Liver (tissue), 9 donors: ENCODE measurements around the gene XRRA1. TPM values are rescaled to one million over a fixed set of nuclear protein-coding genes. Genes with fewer than 3 reads are reported as not detected.

Experiments used
- DNase-seq: peaks from one replicate; pipeline ENCODE4 v3.0.0-alpha.2; 2017; ENCODE audit warnings: low spot score
- H3K27ac ChIP-seq, 2 donors: one replicate each; pipeline ENCODE4 v1.7.0; 2013; ENCODE audit warnings: inconsistent platforms in 2 of 2, low read length in 2 of 2, control low read depth in 1 of 2, low read depth in 1 of 2, mild to moderate bottlenecking in 1 of 2
- H3K27me3 ChIP-seq, 4 donors: one replicate each; pipeline versions ENCODE4 v1.6.1 to v1.7.0; 2013; ENCODE audit warnings: low read length in 3 of 4, inconsistent platforms in 1 of 4, mild to moderate bottlenecking in 1 of 4, moderate library complexity in 1 of 4; ENCODE audit not compliant: control insufficient read depth in 4 of 4, insufficient read depth in 4 of 4
- H3K36me3 ChIP-seq, 4 donors: one replicate each; pipeline versions ENCODE4 v1.6.1 to v1.7.0; 2013; ENCODE audit warnings: low read length in 3 of 4, mild to moderate bottlenecking in 3 of 4, low read depth in 1 of 4, moderate library complexity in 1 of 4; ENCODE audit not compliant: control insufficient read depth in 4 of 4, insufficient read depth in 3 of 4
- H3K4me1 ChIP-seq, 4 donors: one replicate each; pipeline versions ENCODE4 v1.6.1 to v1.7.0; 2013; ENCODE audit warnings: low read length in 3 of 4, mild to moderate bottlenecking in 3 of 4, moderate library complexity in 1 of 4; ENCODE audit not compliant: control insufficient read depth in 4 of 4, insufficient read depth in 4 of 4
- H3K4me3 ChIP-seq, 3 donors: one replicate each; pipeline versions ENCODE4 v1.6.1 to v1.7.0; 2013; ENCODE audit warnings: low read length in 3 of 3, control low read depth in 1 of 3, low read depth in 1 of 3, mild to moderate bottlenecking in 1 of 3
- H3K9ac ChIP-seq, 2 donors: one replicate each; pipeline ENCODE4 v1.7.0; 2013; ENCODE audit warnings: low read length in 2 of 2, mild to moderate bottlenecking in 2 of 2, moderate library complexity in 2 of 2, control low read depth in 1 of 2, low read depth in 1 of 2
- H3K9me3 ChIP-seq, 4 donors: one replicate each; pipeline versions ENCODE4 v1.6.1 to v1.7.0; 2013; ENCODE audit warnings: low read length in 3 of 4; ENCODE audit not compliant: control insufficient read depth in 4 of 4
- CTCF ChIP-seq: fragments of 150-350 bp; IDR thresholded peaks from 2 replicates; pipeline ENCODE4 v1.5.1; 2017; ENCODE audit warnings: improper control_type of control experiment, low read depth, low read length; ENCODE audit not compliant: missing input control
- EGR1 ChIP-seq, 2 donors: IDR thresholded peaks; 2 replicates each; pipeline ENCODE4 v1.6.1; 2016 to 2018; ENCODE audit warnings: antibody characterized with exemption in 2 of 2, low read depth in 2 of 2
- FOXA2 ChIP-seq: IDR thresholded peaks from 2 replicates; pipeline ENCODE4 v1.6.1; 2016; ENCODE audit warnings: antibody characterized with exemption
- GABPA ChIP-seq, 2 donors: IDR thresholded peaks in 1 of 2; conservative IDR thresholded peaks in 1 of 2; 2 replicates each; pipeline ENCODE4 v1.6.1; 2016; ENCODE audit warnings: antibody characterized with exemption in 2 of 2, mild to moderate bottlenecking in 1 of 2, moderate library complexity in 1 of 2
- HNF4A ChIP-seq, 2 donors: conservative IDR thresholded peaks; 2 replicates each; pipeline ENCODE4 v1.6.1; 2016; ENCODE audit warnings: antibody characterized with exemption in 2 of 2, mild to moderate bottlenecking in 2 of 2
- HNF4G ChIP-seq: IDR thresholded peaks from 2 replicates; pipeline ENCODE4 v1.6.1; 2016; ENCODE audit warnings: antibody characterized with exemption
- JUND ChIP-seq, 2 donors: IDR thresholded peaks; 2 replicates each; pipeline ENCODE4 v1.6.1; 2016; ENCODE audit warnings: antibody characterized with exemption in 2 of 2
- MAX ChIP-seq: IDR thresholded peaks from 2 replicates; pipeline ENCODE4 v1.6.1; 2016; ENCODE audit warnings: antibody characterized with exemption
- NR2F2 ChIP-seq: IDR thresholded peaks from 2 replicates; pipeline ENCODE4 v1.6.1; 2016; ENCODE audit warnings: antibody characterized with exemption
- RAD21 ChIP-seq, 2 donors: IDR thresholded peaks; 2 replicates each; pipeline ENCODE4 v1.6.1; 2016; ENCODE audit warnings: antibody characterized with exemption in 2 of 2, mild to moderate bottlenecking in 2 of 2
- SP1 ChIP-seq: IDR thresholded peaks from 2 replicates; pipeline ENCODE4 v1.6.1; 2018; ENCODE audit warnings: antibody characterized with exemption, mild to moderate bottlenecking
- TAF1 ChIP-seq: conservative IDR thresholded peaks from 2 replicates; pipeline ENCODE4 v1.6.1; 2016; ENCODE audit warnings: antibody characterized with exemption, mild to moderate bottlenecking
- YY1 ChIP-seq: IDR thresholded peaks from 2 replicates; pipeline ENCODE4 v1.6.1; 2016; ENCODE audit warnings: antibody characterized with exemption, mild to moderate bottlenecking
- WGBS: extraction: QIAGEN DNeasy Blood & Tissue Kit; methylation state at CpG from one replicate; pipeline ENCODE4 v1.1.7; 2013; 5-methylcytosine and 5-hydroxymethylcytosine counted together
- polyA plus RNA-seq, 2 donors: library from polyadenylated mRNA; stranded (reverse) in 1 of 2; unstranded in 1 of 2; fragments of 200-250 nt in 1 of 2; fragments of >200 nt in 1 of 2; fragmentation: Nextera tagmentation in 1 of 2; extraction: Ambion mirVana in 1 of 2; gene quantifications; one replicate each; pipeline versions ENCODE4 v1.2.1 to v1.2.3, GENCODE V29; 2013 to 2015
- total RNA-seq, 2 donors: library from RNA; depleted of rRNA; stranded (reverse); fragments of >200 nt; gene quantifications; one replicate each; pipeline ENCODE4 v1.2.3, GENCODE V29; 2014
- TF ChIP-seq, protein P1 (sequence below): IDR thresholded peaks from 2 replicates; pipeline ENCODE4 v1.6.1; 2016; ENCODE audit warnings: antibody characterized with exemption
- TF ChIP-seq, protein P2 (sequence below): IDR thresholded peaks from 2 replicates; pipeline ENCODE4 v1.6.1; 2016; ENCODE audit warnings: antibody characterized with exemption
- TF ChIP-seq, protein P3 (sequence below): IDR thresholded peaks from 2 replicates; pipeline ENCODE4 v1.6.1; 2016; ENCODE audit warnings: antibody characterized with exemption, mild to moderate bottlenecking
- donor health status: healthy.
- donor health status: healthy.
- donor health status: healthy.
- donor health status: healthy.
- donor health status: healthy.

Gene XRRA1
- total and polyA plus RNA-seq, 4 donors = 3.8 to 11.6 (median 5.6) TPM

- H3K4me1 ChIP-seq = peaks cover 0 to 13% (median 1%) of the 10 kb centered on the region in 4 donors
- no peak for DNase-seq
- no peaks in the 10 kb centered on the region for H3K9me3 ChIP-seq
- H3K27ac ChIP-seq = no peak overlapping the region
- TF ChIP-seq, protein P1, sequence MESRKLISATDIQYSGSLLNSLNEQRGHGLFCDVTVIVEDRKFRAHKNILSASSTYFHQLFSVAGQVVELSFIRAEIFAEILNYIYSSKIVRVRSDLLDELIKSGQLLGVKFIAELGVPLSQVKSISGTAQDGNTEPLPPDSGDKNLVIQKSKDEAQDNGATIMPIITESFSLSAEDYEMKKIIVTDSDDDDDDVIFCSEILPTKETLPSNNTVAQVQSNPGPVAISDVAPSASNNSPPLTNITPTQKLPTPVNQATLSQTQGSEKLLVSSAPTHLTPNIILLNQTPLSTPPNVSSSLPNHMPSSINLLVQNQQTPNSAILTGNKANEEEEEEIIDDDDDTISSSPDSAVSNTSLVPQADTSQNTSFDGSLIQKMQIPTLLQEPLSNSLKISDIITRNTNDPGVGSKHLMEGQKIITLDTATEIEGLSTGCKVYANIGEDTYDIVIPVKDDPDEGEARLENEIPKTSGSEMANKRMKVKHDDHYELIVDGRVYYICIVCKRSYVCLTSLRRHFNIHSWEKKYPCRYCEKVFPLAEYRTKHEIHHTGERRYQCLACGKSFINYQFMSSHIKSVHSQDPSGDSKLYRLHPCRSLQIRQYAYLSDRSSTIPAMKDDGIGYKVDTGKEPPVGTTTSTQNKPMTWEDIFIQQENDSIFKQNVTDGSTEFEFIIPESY = no peak
- TF ChIP-seq JUND (IDR thresholded peaks at IDR 0.05) (no peak), CTCF (no peak), YY1 (no peak), TAF1 (no peak), EGR1 (IDR thresholded peaks at IDR 0.05; ENCODE audit: low read depth in 2 of 2) (no peak), FOXA2 (no peak), MAX (no peak), HNF4A (conservative IDR thresholded peaks at IDR 0.05) (no peak), NR2F2 (no peak), SP1 (no peak), RAD21 (IDR thresholded peaks at IDR 0.05) (no peak)
- TF ChIP-seq, protein P2, sequence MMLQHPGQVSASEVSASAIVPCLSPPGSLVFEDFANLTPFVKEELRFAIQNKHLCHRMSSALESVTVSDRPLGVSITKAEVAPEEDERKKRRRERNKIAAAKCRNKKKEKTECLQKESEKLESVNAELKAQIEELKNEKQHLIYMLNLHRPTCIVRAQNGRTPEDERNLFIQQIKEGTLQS = no peak
- TF ChIP-seq, protein P3, sequence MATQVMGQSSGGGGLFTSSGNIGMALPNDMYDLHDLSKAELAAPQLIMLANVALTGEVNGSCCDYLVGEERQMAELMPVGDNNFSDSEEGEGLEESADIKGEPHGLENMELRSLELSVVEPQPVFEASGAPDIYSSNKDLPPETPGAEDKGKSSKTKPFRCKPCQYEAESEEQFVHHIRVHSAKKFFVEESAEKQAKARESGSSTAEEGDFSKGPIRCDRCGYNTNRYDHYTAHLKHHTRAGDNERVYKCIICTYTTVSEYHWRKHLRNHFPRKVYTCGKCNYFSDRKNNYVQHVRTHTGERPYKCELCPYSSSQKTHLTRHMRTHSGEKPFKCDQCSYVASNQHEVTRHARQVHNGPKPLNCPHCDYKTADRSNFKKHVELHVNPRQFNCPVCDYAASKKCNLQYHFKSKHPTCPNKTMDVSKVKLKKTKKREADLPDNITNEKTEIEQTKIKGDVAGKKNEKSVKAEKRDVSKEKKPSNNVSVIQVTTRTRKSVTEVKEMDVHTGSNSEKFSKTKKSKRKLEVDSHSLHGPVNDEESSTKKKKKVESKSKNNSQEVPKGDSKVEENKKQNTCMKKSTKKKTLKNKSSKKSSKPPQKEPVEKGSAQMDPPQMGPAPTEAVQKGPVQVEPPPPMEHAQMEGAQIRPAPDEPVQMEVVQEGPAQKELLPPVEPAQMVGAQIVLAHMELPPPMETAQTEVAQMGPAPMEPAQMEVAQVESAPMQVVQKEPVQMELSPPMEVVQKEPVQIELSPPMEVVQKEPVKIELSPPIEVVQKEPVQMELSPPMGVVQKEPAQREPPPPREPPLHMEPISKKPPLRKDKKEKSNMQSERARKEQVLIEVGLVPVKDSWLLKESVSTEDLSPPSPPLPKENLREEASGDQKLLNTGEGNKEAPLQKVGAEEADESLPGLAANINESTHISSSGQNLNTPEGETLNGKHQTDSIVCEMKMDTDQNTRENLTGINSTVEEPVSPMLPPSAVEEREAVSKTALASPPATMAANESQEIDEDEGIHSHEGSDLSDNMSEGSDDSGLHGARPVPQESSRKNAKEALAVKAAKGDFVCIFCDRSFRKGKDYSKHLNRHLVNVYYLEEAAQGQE = no peak
- H3K4me3 ChIP-seq = no peak overlapping the region
- H3K9ac ChIP-seq = no peak overlapping the region
- 88% methylated on average over 4 of the region's 4 CpGs for WGBS
- no peaks in the 10 kb centered on the region for H3K27me3 ChIP-seq
- H3K36me3 ChIP-seq = peaks cover 2 to 39% (median 9%) of the 10 kb centered on the region in 4 donors
These were observed 104.0 kb downstream of the XRRA1 start for GRCh38 chr11:74844865-74845264.

DNA sequence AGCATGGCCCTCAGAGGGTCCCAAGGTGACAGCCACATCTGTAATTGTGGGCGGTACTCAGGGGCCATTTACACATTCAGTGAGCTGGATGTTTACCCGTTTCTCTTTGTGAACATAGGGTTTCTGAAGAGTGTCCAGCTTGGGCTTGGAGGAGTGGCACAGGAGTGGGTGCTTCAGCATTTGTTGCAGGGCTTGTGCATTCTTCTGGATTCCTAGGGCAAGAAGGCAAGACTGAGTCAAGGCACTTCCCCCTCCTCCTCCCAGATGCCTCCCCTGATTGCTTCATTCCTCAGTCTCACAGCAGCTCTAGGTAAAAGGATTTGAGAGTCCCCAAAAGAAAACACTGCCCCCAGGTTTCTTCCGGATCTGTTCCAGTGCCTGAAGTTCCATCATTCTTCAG, 104.8 kb downstream of the XRRA1 start:
- no peak for TF ChIP-seq HNF4G
- TF ChIP-seq GABPA (IDR thresholded peaks at IDR 0.05 in 1 of 2, conservative IDR thresholded peaks at IDR 0.05 in 1 of 2) = no peak
- no peak for TF ChIP-seq HNF4A (conservative IDR thresholded peaks at IDR 0.05)
- TF ChIP-seq, protein P3 = no peak
- TF ChIP-seq CTCF = no peak
- no peak for TF ChIP-seq EGR1 (IDR thresholded peaks at IDR 0.05; ENCODE audit: low read depth in 2 of 2)
- no peak for TF ChIP-seq FOXA2
- no peak for TF ChIP-seq SP1
- TF ChIP-seq RAD21 (IDR thresholded peaks at IDR 0.05) = no peak
- TF ChIP-seq, protein P2 = no peak
- TF ChIP-seq MAX = no peak
- no peak for TF ChIP-seq JUND (IDR thresholded peaks at IDR 0.05)
- no peak for TF ChIP-seq NR2F2
- no peak for TF ChIP-seq TAF1
- Histone ChIP-seq H3K27ac (no peak overlapping the region), H3K9ac (no peak overlapping the region), H3K36me3 (peaks cover 2 to 39% (median 9%) of the 10 kb centered on the region in 4 donors), H3K4me3 (no peak overlapping the region), H3K9me3 (no peaks in the 10 kb centered on the region), H3K27me3 (no peaks in the 10 kb centered on the region), H3K4me1 (peaks cover 0 to 8% (median 1%) of the 10 kb centered on the region in 4 donors)
- WGBS = 96% methylated on average over 3 of the region's 3 CpGs
- DNase-seq = no peak
